Endothelial cell of hepatic sinusoid (primary cell): ENCODE data around the gene KRTAP5-2.
"Not testable (repeated sequence)": the region's sequence is repeated elsewhere in the genome, so short reads cannot be mapped to it uniquely, and the experiment has no call there.

Experiments used
- in situ Hi-C: cut with HindIII; loops from 2 replicates; pipeline ENCODE4 v1.10.0; 2017; ENCODE audit warnings: low sequenced_read_pairs

KRTAP5-2 gene

GRCh38 chr11:1597994-1598380 lies at the start of gene KRTAP5-2:
Gene KRTAP5-2 (minus strand): TSS chr11:1598294. CDS start chr11:1598250, 44 bp downstream.
- in situ Hi-C loops = no loop called here

- in situ Hi-C loops = not testable (repeated sequence)
These were observed 48.4 kb upstream of the KRTAP5-2 start for GRCh38 chr11:1646540-1646939.

GRCh38 chr11:1645357-1645821 lies 47.3 kb upstream of the KRTAP5-2 start:
- in situ Hi-C loops = no loop called here

- in situ Hi-C loops = no loop called here
These were observed 46.7 kb upstream of the KRTAP5-2 start for GRCh38 chr11:1644601-1645356.

GRCh38 chr11:1643146-1643690 lies 45.1 kb upstream of the KRTAP5-2 start:
- in situ Hi-C loops = no loop called here

- in situ Hi-C loops = no loop called here
These were observed 44.4 kb upstream of the KRTAP5-2 start for GRCh38 chr11:1642288-1643145.

- in situ Hi-C loops = no loop called here
These were observed 43.0 kb upstream of the KRTAP5-2 start for GRCh38 chr11:1641096-1641495.

GRCh38 chr11:1640076-1640946 lies 42.2 kb upstream of the KRTAP5-2 start:
- in situ Hi-C loops = no loop called here

- in situ Hi-C loops = loop anchor here (5.0 kb wide), 1 partner anchor 102 kb away; no protein-coding TSS in a partner anchor
These were observed 41.6 kb upstream of the KRTAP5-2 start for GRCh38 chr11:1639666-1640065.

- in situ Hi-C loops = loop anchor here (5.0 kb wide), 1 partner anchor 102 kb away; no protein-coding TSS in a partner anchor
These were observed 41.1 kb upstream of the KRTAP5-2 start for GRCh38 chr11:1639102-1639620.

GRCh38 chr11:1638344-1638743 lies 40.2 kb upstream of the KRTAP5-2 start:
- in situ Hi-C loops = loop anchor here (5.0 kb wide), 1 partner anchor 101 kb away; no protein-coding TSS in a partner anchor

- in situ Hi-C loops = loop anchor here (5.0 kb wide), 1 partner anchor 100 kb away; no protein-coding TSS in a partner anchor
These were observed 39.5 kb upstream of the KRTAP5-2 start for GRCh38 chr11:1637628-1638027.

GRCh38 chr11:1636291-1636950 lies 38.3 kb upstream of the KRTAP5-2 start:
- in situ Hi-C loops = loop anchor here (5.0 kb wide), 1 partner anchor 99 kb away; no protein-coding TSS in a partner anchor

GRCh38 chr11:1633864-1634263 lies 35.8 kb upstream of the KRTAP5-2 start:
- in situ Hi-C loops = no loop called here

- in situ Hi-C loops = no loop called here
These were observed 34.1 kb upstream of the KRTAP5-2 start for GRCh38 chr11:1632053-1632714.

- in situ Hi-C loops = no loop called here
These were observed 33.0 kb upstream of the KRTAP5-2 start for GRCh38 chr11:1631066-1631568.

GRCh38 chr11:1630271-1630670 lies 32.2 kb upstream of the KRTAP5-2 start:
- in situ Hi-C loops = no loop called here

- in situ Hi-C loops = no loop called here
These were observed 31.5 kb upstream of the KRTAP5-2 start, which contains the start of gene KRTAP5-5 for GRCh38 chr11:1629326-1630185. Gene KRTAP5-5 (plus strand): TSS chr11:1629775. CDS start chr11:1629841, 66 bp downstream.
